ELF-1 (cell line): Measurements from ENCODE around the gene MTMR11.

Experiments used
- DNase-seq: peaks from one replicate; pipeline ENCODE4 v3.0.0-alpha.2; 2016; ENCODE audit warnings: low read depth, low spot score

The MTMR11 gene

DNA sequence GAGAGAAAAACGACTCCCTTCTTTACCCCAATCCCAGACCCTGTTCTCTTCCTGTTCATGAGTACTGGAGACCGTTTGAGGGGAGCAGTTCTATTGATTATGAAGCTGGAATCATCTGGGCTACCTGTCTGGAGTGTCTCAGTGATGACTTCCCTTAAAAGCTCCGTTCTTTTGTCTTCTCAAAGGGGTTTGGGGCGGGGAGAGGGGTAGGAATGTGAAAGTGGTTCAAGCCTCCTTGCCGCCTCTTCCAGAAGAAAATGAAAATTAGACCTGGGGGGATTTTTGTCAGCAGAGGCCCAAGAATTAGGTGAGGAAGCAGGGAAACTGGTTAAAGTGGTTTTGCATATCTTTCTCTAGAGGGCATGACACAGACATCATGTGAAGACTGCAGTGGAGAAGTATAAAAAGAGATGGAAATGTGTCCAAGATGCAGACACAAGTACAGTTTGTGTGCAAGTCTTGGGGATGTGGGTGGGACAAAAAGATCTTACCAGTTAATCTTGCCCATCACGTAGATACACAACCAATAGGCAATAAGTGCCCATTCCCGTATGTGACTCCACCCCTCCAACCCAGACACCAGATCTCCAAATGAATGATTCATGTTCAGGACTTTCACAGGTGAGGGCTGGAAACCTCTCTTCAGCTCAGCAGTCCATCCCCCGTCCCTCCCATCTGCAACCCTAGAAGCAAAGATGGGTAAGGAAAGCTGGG is 470 bp upstream of the MTMR11 start:
- peak; percentile 48 for DNase-seq

DNA sequence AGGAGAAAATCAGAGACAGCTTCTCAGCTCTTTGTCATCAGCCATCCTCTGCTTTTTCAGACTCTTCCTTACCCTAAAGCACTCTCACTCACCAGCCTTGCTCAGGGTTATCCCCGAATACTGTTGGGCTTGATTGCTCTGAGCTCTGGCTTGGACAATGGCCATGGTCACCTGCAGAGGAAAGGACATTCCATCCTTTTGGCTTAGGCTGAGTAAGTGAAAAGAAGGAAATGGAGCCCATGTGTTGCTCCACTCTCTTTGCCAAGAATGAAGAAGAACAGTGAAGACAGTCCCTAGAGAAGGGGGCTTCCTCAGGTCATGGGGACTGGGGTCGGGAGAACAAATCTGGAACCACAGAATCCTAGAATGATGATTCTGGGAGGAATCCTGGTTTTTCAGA is 2.3 kb downstream of the MTMR11 start:
- DNase-seq: no peak

- DNase-seq: no peak
Measured at GRCh38 chr1:149933208-149933607, 3.5 kb downstream of the MTMR11 start.

DNA sequence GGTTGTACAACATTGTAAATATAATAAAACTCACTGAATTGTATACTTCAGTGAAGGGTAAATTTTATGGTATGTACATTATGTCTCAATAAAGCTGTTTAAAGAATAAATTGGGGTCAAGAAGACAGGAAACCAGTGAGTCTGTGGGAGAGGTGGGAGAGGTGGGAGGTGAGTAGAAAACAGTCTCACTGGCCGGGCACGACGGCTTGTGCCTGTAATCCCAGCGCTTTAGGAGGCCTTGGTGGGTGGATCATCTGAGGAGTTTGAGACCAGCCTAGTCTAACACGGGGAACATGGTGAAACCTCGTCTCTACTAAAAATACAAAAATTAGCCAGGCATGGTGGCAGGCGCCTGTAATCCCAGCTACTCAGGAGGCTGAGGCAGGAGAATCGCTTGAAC is 4.2 kb downstream of the MTMR11 start:
- DNase-seq: no peak

GRCh38 chr1:149931212-149931790 is 5.4 kb downstream of the MTMR11 start:
- DNase-seq: no peak

- DNase-seq: no peak
Measured at GRCh38 chr1:149929856-149930255, 6.8 kb downstream of the MTMR11 start.

DNA sequence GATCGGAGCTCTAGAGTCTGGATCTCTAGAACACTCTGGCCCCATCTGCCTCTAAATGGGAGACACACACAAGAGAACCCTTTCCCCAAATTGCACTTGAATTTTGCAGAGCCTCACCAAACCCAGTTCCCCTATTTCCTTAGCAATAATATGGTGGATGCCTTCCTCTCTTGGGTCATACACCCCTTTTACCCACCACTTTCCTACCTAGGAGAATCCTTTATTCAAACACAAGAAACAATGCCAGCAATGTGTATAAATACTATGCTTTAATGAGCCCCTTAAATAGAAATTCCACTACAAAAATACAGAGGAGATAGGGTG is 8.3 kb downstream of the MTMR11 start:
- no peak for DNase-seq

DNA sequence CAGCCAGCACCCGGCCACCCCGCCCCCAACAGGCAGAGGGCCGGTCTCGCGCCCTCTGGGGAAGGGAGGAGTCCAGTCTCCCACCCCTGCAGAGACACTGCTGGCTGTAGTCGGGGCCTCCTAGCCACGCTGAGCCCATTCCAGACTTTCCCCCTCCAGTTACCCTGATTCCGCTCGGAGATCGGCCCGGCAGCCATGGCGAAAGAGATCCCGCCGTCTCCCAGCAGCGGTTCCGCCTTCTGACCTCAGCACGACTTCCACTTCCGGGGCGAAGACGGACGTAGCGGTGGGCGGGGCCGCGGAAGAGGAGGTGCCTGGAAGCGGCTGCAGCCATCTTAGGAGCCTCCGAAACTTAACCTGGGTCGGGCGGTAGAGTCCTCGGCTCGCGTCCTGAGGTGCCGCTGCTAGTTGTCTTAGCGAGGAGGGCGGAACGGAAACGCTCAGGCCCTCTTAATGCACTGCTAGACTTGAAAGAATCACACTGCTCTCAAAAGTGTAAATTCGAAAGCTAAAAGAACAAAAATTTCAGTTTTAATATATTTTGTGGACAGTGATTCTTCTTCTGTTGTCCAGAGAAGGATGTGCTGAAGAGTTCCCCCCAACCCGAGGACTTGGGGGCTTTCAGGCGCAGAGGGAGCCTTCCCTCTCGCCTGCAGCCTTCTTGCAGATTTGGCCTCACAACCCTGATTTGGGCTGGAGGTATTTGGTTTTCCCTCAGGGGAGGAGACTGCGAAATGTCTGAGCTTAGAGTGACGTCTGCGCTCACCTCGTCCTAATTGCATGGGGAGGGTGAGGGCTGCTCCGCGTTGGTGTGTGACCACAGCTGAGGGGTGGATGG is 8.9 kb downstream of the MTMR11 start, which contains the start of gene SF3B4:
Gene SF3B4 (minus strand): TSS at position 241 of the 838 bp plus-strand sequence. CDS start 44 bp downstream, at position 197.
- peak; percentile 94 for DNase-seq

- no peak for DNase-seq
Measured at GRCh38 chr1:149927056-149927562, 9.6 kb downstream of the MTMR11 start.

DNA sequence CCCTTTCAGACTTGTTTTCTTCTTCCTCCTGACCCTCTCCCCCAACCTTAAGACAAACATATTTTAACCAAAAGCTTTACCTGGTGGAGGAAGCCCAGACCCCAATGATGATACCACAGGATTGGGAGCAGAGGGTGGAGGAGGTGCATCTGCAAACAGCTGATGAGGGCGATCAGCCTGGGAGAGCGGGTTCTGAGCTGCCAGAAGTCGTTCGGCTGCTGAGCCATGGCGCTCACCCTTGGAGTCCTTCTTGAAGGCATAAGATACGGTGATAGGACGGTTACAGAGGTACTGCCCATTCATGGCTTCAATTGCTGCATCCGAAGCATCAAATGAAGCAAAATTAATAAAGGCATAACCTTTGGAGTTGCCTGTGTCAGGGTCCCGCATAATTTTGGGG is 10.4 kb downstream of the MTMR11 start:
- DNase-seq: no peak

DNA sequence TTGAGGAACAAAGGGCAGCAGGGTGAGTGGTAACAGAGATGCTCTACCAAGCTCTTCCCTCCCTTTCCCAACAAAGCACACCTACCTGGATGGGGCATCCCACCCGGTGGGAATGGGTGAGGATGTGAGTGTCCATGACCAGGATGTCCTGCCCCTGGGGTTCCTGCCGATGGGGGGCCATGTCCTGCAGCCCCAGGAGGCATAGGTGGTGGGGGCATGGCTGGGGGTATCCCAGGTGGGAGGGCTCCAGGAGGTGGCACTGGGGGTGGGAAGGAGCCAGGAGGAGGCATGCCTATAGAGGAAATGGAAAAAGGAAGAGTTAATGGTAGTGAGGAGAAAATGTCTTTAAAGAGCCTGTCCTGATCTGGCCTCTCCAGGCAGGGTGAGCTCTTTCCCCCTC is 10.9 kb downstream of the MTMR11 start:
- no peak for DNase-seq

DNA sequence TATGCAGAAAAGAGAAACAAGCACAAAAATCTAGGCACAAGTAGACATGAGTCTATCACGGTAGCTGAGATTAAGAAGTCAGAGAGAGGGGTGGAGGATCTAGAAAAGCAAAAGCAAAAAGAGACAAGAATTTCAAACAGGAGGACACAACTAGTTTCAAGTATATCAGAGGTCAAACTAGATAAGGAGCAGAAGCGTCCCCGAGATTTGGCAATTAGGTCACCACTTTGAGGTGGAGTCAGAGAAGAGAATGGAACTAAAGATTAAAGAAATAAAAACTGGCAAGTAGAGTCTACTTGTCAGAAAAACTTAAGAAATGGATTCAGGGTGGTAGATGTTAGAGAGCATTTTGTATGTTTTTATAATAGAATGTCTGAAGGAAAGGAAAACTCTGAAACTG is 11.3 kb downstream of the MTMR11 start:
- DNase-seq: no peak

DNA sequence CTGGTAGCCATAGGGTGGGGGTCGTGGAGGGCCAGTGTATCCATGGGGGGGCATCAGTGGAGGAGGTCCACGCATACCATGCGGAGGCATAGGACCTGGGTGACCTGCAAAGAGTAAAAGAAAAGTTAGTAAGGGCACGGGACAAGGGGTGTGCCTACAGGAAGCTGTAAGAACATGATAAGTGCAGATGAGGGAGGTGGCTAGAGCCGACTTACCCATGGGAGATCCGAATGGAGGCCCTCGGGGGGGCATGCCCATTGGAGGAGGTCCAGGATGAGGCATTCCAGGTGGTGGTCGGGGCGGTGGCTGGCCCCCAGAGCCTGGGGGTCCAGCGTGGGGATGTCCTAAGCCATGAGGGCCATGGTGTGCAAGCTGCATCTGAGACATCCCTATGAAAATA is 13.1 kb downstream of the MTMR11 start:
- no peak for DNase-seq

DNA sequence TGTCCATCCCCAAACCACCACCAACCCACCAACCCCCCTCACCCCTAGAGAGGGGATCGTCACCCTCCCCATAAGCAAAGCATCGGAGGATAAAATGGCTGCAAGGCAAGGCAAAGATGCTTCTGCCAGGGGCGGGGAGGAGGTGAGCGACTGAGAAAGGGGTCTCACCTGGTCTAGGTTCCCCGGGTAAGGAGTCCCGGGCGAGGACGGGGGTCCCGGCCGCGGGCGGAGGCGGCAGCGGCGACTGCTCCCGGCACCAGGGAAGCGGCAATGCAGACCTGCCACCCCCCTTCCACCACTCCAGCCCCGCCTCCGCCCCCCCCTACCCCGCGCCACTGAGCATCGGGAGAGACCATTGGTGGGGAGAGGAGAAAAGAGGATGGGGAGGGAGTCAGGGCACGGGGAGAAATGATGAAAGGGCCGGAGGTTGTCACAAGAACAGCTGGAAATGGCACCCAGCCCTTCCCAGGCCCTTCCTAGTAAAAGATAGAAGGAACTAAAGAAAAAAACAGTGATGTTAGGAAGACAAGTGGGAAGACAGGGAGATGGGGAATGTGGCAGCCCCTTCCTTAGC is 19.0 kb downstream of the MTMR11 start, which contains the start of gene SV2A:
Gene SV2A (minus strand): TSS at position 274 of the 574 bp plus-strand sequence. CDS start 4,004 bp downstream, outside the sequence.
- peak; percentile 49 for DNase-seq

DNA sequence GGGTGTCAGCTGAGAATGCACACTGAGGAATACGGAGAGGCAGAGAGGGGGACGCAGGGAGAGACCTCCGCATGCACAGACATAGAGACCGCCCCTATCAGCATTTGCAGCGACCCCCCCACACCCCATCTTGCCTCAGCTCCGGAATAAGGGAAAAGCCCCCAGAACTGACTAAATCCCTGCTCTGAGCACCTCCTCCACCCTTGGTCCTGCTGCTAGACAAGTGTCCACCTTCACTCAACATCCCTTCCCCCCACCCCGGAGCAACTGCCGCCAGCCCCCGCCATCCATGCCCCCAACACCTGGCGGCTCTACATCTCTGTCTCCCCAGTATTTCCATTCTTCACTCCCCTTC is 19.8 kb downstream of the MTMR11 start:
- DNase-seq: no peak

DNA sequence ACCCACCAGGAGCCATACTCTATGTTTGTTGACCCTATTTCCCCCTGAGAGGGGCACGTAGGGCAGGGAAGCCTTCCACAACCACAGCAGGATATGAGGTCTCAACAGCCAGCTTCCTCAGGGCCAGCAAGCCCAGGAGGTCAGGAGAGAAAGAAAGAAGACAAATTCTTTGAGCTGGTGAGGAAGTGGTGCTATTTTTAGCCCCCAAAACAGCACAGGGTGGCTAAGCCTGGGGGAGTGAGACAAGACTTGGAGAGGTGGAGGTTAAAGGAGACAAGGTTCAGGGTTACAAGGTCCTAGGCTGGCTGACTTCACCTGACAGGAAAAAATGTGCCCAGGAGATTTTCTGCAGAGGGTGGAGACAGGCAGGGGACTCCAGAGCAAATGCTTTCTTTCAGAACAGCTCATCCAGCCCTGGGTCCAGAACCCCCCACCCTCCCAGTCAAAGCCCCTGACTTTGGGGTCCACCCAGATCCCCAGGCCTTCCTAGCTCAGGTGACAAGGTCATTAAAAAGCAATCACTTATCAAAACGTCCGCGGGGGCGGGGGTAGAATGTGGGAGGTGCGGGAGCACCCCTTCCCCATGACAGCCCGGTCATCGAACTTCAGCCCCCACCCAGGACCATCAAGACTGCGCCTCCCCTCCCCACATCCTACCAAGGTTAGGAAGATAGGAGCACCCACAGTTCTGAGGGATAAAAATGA is 20.3 kb downstream of the MTMR11 start:
- DNase-seq: no peak

DNA sequence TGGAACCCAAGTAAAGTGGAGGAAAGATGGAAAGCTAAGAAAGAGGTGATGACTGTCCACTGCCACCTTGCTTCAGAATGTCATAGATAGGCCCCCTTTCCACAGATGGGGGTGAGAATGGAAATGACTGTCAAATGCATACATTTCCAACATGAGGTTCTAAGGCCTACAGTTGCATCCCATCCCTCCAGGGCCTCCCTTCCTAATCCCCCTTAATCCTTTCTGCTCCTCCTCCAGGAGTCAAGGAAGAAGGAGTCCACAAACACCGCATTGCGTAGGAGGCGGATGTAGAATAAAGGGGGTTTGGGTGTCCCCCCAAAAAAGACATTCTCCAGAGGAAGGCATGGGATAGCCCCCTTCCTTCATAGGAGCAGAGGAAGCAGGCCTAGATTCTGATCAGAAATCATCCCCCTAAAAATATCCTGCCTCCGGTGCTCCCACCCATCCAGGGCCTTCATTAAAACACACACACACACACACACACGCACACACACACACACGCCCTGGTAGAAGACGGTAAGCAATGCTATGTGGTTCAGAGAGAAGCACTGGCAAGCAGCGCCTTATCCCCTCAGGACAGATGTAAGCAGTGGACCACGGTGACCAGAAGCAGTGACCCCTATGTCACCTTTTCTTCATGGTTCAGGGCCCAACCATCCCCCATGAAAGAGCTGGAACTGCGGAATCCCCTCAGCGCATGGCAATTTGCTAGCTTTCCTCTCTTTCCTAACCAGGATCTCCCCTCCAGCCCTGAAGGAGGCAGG is 21.1 kb downstream of the MTMR11 start:
- DNase-seq: no peak

DNA sequence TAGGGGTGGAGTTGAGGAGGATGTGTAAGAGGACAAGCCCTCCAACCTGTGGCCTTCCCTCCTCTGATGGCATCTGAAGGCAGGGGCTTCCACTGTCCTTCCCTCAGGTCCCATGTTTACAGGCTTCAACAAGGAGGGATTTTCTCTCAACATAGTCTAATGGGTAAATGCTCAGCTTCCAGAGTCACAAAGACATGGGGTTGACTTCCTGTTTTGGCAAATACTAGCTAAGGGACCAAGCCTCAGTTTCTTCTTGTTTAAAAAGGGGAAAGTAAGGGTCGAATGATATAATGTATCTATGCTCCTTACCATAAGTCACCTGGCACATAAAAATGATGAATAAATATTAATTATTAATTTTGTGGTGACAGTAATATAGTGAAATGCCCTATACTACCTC is 22.1 kb downstream of the MTMR11 start:
- DNase-seq: no peak

DNA sequence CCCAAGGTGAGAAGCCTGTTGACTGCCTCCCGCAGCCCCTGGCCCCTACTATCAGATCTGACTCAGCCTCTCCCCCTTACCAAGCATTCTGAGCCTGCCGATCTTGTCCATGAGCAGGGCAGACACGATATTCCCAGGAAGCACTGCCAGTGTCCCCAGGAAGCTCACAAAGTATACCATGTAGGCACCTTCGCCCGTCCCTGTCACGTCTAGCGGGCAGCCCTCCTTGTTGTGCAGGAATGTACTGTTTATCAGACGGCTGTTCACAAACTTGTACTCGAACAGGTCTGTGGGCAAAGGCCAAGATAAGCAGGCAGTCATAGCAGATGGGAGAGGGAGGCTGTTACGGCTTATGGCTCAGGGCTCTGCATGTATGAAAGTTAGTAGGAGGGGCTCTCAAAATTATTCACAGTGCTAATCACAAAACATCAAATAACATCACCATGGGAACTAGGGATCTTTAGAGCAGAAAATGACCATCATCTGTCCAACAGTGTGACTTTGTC is 30.1 kb downstream of the MTMR11 start:
- no peak for DNase-seq

DNA sequence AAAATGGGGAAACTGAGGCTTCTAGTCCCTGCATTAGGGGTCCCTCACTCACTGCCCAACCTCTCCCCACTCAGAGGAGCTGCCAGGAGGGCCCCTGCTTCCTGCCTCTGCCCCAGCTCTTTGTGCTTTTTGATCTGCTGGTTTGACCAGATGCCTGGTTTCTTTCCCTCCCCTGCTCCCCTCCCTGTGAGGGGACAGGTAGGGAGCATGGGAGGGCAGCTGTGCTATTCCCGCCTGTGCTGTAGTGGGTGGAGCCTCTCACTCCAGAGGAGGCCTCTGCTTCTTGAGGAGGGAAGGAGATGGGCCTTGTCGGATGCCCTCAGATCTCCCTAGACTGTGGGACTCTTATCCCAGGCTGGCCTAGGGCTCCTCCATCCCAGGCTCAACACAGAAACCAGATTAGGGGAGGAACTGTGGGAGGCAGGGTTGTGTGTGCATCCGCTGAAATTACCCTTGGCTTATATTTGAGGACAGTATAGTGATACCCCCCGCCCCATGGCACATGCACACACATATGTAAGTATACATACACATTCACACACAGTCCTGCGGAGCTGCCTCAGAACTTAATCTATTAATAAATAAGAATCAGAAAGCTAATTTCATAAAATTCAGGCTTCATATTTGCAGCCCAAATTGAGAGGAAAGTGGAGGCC is 32.7 kb downstream of the MTMR11 start:
- DNase-seq: peak; percentile 51
